ENCODE data around the gene MADCAM1.

The MADCAM1 gene

DNA sequence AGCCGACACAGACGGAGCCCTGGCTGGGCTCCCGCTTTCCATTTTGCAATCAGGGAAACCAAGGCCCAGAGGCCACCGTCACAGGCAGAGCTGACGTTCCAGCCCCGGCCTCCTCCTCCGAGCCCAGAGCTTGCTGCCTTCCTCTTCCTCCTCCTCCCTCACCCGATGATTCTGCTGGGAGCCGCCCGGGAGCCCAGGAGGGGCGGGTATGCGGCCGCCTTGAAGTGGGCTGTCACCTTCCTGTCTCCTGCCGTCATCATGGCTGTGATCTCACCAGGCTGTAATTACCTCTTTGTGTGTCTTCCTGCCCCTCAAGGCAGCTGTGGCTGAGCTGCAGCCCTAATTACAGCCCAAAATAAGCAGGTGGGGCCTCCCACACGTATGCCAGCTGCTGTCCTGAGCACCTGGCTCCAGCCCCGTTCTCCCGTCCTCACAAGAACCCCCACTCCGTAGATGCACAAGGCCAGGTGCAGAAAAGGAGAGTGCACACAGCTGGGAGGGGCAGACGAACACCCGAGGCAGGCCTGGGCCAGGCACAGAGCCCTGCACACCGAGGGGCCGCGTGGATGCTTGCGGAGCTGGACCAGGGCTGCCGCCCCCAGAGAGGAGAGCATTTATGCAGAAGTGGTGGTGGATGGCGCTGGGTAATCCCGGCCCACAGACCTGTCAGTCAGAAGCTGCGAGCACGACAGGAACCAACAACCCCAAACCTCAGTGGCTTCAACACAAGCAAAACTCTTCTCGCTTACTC is 15.0 kb downstream of the MADCAM1 start:
- TF ChIP-seq, protein P1, sequence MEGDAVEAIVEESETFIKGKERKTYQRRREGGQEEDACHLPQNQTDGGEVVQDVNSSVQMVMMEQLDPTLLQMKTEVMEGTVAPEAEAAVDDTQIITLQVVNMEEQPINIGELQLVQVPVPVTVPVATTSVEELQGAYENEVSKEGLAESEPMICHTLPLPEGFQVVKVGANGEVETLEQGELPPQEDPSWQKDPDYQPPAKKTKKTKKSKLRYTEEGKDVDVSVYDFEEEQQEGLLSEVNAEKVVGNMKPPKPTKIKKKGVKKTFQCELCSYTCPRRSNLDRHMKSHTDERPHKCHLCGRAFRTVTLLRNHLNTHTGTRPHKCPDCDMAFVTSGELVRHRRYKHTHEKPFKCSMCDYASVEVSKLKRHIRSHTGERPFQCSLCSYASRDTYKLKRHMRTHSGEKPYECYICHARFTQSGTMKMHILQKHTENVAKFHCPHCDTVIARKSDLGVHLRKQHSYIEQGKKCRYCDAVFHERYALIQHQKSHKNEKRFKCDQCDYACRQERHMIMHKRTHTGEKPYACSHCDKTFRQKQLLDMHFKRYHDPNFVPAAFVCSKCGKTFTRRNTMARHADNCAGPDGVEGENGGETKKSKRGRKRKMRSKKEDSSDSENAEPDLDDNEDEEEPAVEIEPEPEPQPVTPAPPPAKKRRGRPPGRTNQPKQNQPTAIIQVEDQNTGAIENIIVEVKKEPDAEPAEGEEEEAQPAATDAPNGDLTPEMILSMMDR (IDR thresholded peaks at IDR 0.05; ENCODE audit: insufficient read depth, low read length, missing control alignments), result no peak
- no peak for DNase-seq (ENCODE audit: low read depth, low spot score)
- POLR2A ChIA-PET, result interaction anchor here (1.0 to 1.2 kb wide), 2 partner anchors 10 to 20 kb away, joined by 3 to 7 read pairs; partner anchors contain the start of gene CDC34
- CTCF ChIA-PET, result interaction anchor here (0.7 to 5.3 kb wide), 22 partner anchors 9 to 241 kb away, joined by 3 to 113 read pairs (median 4); partner anchors contain the start of genes CDC34 and MADCAM1
- H3K4me3 ChIP-seq (ENCODE audit: low read depth, low read length), result peak overlapping the region; percentile 27

DNA sequence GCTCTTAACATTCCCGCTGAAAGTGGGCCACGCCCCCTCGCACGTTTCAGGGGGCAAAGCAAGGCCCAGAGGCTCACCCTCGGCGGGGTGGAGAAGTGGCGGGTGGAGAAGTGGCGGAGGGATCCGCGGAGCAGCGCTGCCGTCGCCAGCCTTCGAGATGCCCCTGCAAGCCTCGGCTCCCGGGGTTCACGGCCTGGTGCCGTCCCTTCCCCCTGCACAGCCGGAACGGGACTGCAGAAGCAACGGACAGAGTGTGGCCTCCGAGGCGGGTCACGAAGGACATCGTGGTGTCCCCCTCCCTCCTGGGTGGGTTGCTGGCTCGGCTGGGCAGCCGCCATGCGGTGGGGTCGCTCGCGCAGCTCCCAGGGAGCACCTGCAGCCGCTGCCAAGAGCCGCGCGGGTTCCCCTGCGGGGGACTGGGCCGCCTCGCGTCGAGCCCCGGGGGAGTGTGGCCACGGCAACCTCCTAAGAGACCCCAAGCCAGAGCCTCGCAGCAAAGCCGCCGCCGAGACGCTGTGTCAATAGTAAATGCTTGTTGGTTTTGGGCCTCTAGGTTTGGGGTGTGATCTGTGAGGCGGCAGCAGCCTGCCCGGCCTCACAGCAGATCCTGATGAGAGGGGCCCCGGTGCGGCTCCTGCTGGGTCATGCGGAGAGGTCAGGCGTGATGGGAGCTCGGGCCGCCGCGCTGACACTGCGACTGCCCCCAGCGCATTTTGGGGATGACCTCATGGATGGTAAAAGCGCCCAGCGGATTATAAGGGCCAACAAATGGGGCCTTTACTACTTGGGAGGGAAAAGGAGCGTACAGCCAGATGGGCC is 16.5 kb downstream of the MADCAM1 start:
- POLR2A ChIA-PET, result no interaction called here
- DNase-seq (ENCODE audit: low read depth, low spot score), result no peak

DNA sequence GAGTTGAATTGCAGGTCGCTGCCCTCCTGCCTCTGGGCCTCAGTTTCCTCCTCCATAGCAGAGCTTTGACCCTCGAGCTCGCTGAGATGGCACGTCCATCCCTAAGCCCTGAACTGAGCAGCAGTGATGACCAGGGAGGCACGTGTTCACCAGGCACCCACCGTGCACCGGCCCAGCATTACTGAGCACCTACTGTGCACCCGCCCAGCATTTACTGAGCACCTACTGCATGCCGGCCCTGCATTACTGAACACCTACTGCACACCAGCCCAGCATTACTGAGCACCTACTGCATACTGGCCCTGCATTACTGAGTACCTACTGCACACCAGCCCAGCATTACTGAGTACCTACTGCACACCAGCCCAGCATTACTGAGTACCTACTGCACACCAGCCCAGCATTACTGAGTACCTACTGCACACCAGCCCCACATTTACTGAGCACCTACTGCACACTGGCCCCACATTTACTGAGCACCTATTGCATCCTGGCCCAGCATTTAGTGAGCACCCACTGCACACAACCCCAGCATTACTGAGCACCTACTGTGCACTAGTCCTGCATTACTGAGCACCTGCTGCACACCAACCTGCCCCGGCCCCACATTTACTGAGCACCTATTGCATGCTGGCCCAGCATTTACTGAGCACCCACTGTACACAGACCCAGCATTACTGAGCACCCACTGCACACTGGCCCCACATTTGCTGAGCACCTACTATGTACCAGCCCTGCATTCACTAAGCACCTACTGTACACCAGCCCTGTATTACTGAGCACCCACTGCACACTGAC is 17.3 kb downstream of the MADCAM1 start:
- no peak overlapping the region for H3K4me3 ChIP-seq (ENCODE audit: low read depth, low read length)
- ChIA-PET CTCF (interaction anchor here (5.3 kb wide), 1 partner anchor 15 kb away, joined by 113 read pairs; the partner anchor contains the start of gene CDC34), POLR2A (no interaction called here)
- DNase-seq (ENCODE audit: low read depth, low spot score), result no peak
- TF ChIP-seq, protein P1 (IDR thresholded peaks at IDR 0.05; ENCODE audit: insufficient read depth, low read length, missing control alignments), result no peak

More for the DNA sequence above, 16.5 kb downstream of the MADCAM1 start:
- CTCF ChIA-PET, result interaction anchor here (4.9 to 5.3 kb wide), 2 partner anchors 8 to 16 kb away, joined by 63 to 113 read pairs; partner anchors contain the start of gene CDC34
- TF ChIP-seq, protein P1 (IDR thresholded peaks at IDR 0.05; ENCODE audit: insufficient read depth, low read length, missing control alignments), result no peak
- H3K4me3 ChIP-seq (ENCODE audit: low read depth, low read length), result no peak overlapping the region

DNA sequence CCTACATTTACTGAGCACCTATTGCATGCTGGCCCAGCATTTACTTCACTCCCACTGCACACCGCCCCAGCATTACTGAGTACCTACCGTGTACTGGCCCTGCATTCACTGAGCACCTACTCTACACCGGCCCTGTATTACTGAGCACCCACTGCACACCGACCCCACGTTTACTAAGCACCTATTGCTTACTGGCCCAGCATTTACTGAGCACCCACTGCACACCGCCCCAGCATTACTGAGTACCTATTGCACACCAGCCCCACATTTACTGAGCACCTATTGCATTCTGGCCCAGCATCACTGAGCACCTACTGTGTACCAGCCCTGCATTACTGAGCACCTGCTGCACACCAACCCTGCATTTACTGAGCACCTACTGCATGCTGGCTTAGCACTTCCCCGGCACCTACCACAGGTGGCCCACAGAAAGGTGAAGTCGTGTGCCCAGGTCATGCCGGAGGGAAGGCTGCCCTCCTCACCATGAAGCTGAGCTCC is 17.9 kb downstream of the MADCAM1 start:
- H3K4me3 ChIP-seq (ENCODE audit: low read depth, low read length), result no peak overlapping the region
- ChIA-PET POLR2A (no interaction called here), CTCF (interaction anchor here (1.0 to 1.4 kb wide), 2 partner anchors 8 to 17 kb away, joined by 3 to 8 read pairs; no protein-coding TSS in a partner anchor)
- TF ChIP-seq, protein P1 (IDR thresholded peaks at IDR 0.05; ENCODE audit: insufficient read depth, low read length, missing control alignments), result no peak
- no peak for DNase-seq (ENCODE audit: low read depth, low spot score)

DNA sequence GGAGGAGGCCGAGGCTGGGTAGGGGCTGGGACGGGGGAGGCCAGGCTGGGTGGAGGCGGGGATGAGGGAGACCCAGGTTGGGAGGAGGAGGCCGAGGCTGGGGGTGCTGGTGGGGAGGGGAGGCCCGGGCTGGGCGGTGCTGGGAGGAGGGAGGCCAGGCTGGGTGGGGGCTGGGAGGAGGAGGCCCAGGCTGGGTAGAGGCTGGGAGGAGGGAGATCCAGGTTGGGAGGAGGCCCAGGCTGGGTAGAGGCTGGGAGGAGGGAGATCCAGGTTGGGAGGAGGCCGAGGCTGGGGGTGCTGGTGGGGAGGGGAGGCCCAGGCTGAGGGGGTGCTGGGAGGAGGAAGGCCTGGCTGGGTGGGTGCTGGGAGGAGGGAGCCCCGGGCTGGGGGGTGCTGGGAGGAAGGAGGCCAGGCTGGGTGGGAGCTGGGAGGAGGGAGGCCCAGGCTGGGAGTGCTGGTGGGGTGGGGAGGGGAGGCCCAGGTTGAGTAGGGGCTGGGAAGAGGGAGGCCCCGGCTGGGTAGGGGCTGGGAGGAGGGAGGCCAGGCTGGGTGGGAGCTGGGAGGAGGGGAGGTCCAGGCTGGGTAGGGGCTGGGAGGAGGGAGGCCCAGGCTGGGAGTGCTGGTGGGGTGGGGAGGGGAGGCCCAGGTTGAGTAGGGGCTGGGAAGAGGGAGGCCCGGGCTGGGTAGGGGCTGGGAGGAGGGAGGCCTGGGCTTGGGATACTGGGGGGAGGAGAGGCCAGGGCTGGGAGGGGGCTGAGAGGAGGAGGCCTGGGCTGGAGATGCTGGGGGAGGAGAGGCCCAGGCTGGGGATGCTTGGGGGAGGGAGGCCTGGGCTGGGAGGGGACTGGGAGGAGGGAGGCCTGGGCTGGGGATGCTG is 21.7 kb downstream of the MADCAM1 start:
- peak; percentile 59 for DNase-seq (ENCODE audit: low read depth, low spot score)
- no peak overlapping the region for H3K4me3 ChIP-seq (ENCODE audit: low read depth, low read length)

More for the DNA sequence above, 21.7 kb downstream of the MADCAM1 start:
- TF ChIP-seq, protein P1 (IDR thresholded peaks at IDR 0.05; ENCODE audit: insufficient read depth, low read length, missing control alignments), result no peak
- CTCF ChIA-PET, result interaction anchor here (1.2 to 5.5 kb wide), 3 partner anchors 8 to 11 kb away, joined by 4 to 63 read pairs (median 5); partner anchors contain the start of gene TPGS1
- POLR2A ChIA-PET, result interaction anchor here (0.6 kb wide), 1 partner anchor 13 kb away, joined by 3 read pairs; the partner anchor contains the start of gene CDC34

Measured in AG04449 (cell line).